H1 (cell line): ENCODE results near the gene RFXANK. TPM values are rescaled to one million over a fixed set of nuclear protein-coding genes. Genes with fewer than 3 reads are reported as not detected.

Source experiments
- BRCA1 ChIP-seq: IDR thresholded peaks from 2 replicates; pipeline ENCODE4 v1.6.1; 2012; ENCODE audit warnings: low read depth, low read length, improper control_type of control experiment
- CREB1 ChIP-seq: IDR thresholded peaks from 2 replicates; pipeline ENCODE4 v1.6.1; 2012; ENCODE audit warnings: inconsistent platforms
- EP300 ChIP-seq, 2 experiments: IDR thresholded peaks; 1 replicate in 1 of 2; 2 replicates in 1 of 2; pipeline ENCODE4 v1.6.1; 2011 to 2012; ENCODE audit warnings: low read depth in 2 of 2, low read length in 2 of 2, mild to moderate bottlenecking in 2 of 2, borderline replicate concordance in 1 of 2, inconsistent platforms in 1 of 2, moderate library complexity in 1 of 2
- EZH2 ChIP-seq: fragments of 200-600 bp; sonication (generic); IDR thresholded peaks from 2 replicates; pipeline ENCODE4 v1.7.1; 2012; ENCODE audit warnings: low read depth, mild to moderate bottlenecking, moderate library complexity, low read length, inconsistent platforms; ENCODE audit not compliant: severe bottlenecking
- GTF2F1 ChIP-seq: IDR thresholded peaks from 2 replicates; pipeline ENCODE4 v1.6.1; 2012; ENCODE audit warnings: low read depth, low read length, improper control_type of control experiment, borderline replicate concordance
- KDM4A ChIP-seq: IDR thresholded peaks from one replicate; pipeline ENCODE4 v1.7.1; 2012; ENCODE audit warnings: low read depth, mild to moderate bottlenecking, moderate library complexity, low read length, inconsistent platforms; ENCODE audit not compliant: severe bottlenecking
- RFX5 ChIP-seq: IDR thresholded peaks from 2 replicates; pipeline ENCODE4 v1.6.1; 2011; ENCODE audit warnings: low read depth, low read length, improper control_type of control experiment, borderline replicate concordance
- SRF ChIP-seq: IDR thresholded peaks from 2 replicates; pipeline ENCODE4 v1.6.1; 2011; ENCODE audit warnings: mild to moderate bottlenecking, low read depth, low read length, moderate library complexity
- YY1 ChIP-seq: IDR thresholded peaks from 2 replicates; pipeline ENCODE4 v1.6.1; 2011; ENCODE audit warnings: low read depth, mild to moderate bottlenecking, low read length
- polyA plus RNA-seq, 7 experiments: library from polyadenylated mRNA; depleted of rRNA in 3 of 7; stranded (reverse) in 5 of 7; unstranded in 2 of 7; fragments of >200 nt in 5 of 7; fragments of 200-250 nt in 2 of 7; gene quantifications; 1 replicate in 5 of 7; 2 replicates in 1 of 7; 4 replicates in 1 of 7; pipeline versions ENCODE4 v1.2.1 to v1.2.3, GENCODE V29; 2011 to 2013; ENCODE audit warnings: missing spikeins in 2 of 7, mixed read lengths in 2 of 7
- total RNA-seq: library from RNA; stranded (reverse); fragmentation: NEBNext Ultra II Directional; extraction: Animal tissue kit (Norgen Biotek cat#: 25700); gene quantifications from 2 replicates; pipeline ENCODE4 v1.2.1, GENCODE V29; 2021
- TF ChIP-seq, protein P1 (sequence below): fragments of 300-600 bp; sonication (generic); IDR thresholded peaks from 2 replicates; pipeline ENCODE4 v1.7.1; 2012; ENCODE audit warnings: low read length, moderate library complexity, mild to moderate bottlenecking, inconsistent platforms; ENCODE audit not compliant: insufficient replicate concordance

RFXANK gene
- total and polyA plus RNA-seq, 2 of the 8 experiments (the other 6 are each of a cell fraction or from before 2014, with no cell fraction given), result 72.9 to 87.5 TPM

- peak in 1 of 2 experiments; percentile 33; a peak in 1 of 3 replicates for TF ChIP-seq EP300 (IDR thresholded peaks at IDR 0.05; ENCODE audit: borderline replicate concordance in 1 of 2, low read depth in 2 of 2, low read length in 2 of 2)
- no peak for TF ChIP-seq BRCA1
- TF ChIP-seq SRF, result peak; percentile 61; the same call in 1 of the 2 replicates
- TF ChIP-seq EZH2, result no peak
- peak; percentile 53 for TF ChIP-seq CREB1
- TF ChIP-seq RFX5, result no peak; the same call in 1 of the 2 replicates
- TF ChIP-seq YY1, result peak; percentile 69; the same call in 1 of the 2 replicates
- TF ChIP-seq KDM4A, result peak; percentile 54
- TF ChIP-seq, protein P1, sequence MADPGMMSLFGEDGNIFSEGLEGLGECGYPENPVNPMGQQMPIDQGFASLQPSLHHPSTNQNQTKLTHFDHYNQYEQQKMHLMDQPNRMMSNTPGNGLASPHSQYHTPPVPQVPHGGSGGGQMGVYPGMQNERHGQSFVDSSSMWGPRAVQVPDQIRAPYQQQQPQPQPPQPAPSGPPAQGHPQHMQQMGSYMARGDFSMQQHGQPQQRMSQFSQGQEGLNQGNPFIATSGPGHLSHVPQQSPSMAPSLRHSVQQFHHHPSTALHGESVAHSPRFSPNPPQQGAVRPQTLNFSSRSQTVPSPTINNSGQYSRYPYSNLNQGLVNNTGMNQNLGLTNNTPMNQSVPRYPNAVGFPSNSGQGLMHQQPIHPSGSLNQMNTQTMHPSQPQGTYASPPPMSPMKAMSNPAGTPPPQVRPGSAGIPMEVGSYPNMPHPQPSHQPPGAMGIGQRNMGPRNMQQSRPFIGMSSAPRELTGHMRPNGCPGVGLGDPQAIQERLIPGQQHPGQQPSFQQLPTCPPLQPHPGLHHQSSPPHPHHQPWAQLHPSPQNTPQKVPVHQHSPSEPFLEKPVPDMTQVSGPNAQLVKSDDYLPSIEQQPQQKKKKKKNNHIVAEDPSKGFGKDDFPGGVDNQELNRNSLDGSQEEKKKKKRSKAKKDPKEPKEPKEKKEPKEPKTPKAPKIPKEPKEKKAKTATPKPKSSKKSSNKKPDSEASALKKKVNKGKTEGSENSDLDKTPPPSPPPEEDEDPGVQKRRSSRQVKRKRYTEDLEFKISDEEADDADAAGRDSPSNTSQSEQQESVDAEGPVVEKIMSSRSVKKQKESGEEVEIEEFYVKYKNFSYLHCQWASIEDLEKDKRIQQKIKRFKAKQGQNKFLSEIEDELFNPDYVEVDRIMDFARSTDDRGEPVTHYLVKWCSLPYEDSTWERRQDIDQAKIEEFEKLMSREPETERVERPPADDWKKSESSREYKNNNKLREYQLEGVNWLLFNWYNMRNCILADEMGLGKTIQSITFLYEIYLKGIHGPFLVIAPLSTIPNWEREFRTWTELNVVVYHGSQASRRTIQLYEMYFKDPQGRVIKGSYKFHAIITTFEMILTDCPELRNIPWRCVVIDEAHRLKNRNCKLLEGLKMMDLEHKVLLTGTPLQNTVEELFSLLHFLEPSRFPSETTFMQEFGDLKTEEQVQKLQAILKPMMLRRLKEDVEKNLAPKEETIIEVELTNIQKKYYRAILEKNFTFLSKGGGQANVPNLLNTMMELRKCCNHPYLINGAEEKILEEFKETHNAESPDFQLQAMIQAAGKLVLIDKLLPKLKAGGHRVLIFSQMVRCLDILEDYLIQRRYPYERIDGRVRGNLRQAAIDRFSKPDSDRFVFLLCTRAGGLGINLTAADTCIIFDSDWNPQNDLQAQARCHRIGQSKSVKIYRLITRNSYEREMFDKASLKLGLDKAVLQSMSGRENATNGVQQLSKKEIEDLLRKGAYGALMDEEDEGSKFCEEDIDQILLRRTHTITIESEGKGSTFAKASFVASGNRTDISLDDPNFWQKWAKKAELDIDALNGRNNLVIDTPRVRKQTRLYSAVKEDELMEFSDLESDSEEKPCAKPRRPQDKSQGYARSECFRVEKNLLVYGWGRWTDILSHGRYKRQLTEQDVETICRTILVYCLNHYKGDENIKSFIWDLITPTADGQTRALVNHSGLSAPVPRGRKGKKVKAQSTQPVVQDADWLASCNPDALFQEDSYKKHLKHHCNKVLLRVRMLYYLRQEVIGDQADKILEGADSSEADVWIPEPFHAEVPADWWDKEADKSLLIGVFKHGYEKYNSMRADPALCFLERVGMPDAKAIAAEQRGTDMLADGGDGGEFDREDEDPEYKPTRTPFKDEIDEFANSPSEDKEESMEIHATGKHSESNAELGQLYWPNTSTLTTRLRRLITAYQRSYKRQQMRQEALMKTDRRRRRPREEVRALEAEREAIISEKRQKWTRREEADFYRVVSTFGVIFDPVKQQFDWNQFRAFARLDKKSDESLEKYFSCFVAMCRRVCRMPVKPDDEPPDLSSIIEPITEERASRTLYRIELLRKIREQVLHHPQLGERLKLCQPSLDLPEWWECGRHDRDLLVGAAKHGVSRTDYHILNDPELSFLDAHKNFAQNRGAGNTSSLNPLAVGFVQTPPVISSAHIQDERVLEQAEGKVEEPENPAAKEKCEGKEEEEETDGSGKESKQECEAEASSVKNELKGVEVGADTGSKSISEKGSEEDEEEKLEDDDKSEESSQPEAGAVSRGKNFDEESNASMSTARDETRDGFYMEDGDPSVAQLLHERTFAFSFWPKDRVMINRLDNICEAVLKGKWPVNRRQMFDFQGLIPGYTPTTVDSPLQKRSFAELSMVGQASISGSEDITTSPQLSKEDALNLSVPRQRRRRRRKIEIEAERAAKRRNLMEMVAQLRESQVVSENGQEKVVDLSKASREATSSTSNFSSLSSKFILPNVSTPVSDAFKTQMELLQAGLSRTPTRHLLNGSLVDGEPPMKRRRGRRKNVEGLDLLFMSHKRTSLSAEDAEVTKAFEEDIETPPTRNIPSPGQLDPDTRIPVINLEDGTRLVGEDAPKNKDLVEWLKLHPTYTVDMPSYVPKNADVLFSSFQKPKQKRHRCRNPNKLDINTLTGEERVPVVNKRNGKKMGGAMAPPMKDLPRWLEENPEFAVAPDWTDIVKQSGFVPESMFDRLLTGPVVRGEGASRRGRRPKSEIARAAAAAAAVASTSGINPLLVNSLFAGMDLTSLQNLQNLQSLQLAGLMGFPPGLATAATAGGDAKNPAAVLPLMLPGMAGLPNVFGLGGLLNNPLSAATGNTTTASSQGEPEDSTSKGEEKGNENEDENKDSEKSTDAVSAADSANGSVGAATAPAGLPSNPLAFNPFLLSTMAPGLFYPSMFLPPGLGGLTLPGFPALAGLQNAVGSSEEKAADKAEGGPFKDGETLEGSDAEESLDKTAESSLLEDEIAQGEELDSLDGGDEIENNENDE, result no peak
- no peak for TF ChIP-seq GTF2F1
Measured at GRCh38 chr19:19192078-19192882, at the start of gene RFXANK, which contains the start of gene BORCS8 (continued).
